WERI-Rb-1 (cell line): ENCODE data around the gene ITGB7.
A peak's percentile ranks its signal among the peaks of the same experiment; 100 is the strongest.
"Not testable (repeated sequence)": the region's sequence is repeated elsewhere in the genome, so short reads cannot be mapped to it uniquely, and the experiment has no call there.

ENCODE experiments used
- DNase-seq: peaks from one replicate; pipeline ENCODE4 v3.0.0-alpha.2; 2020
- H3K27ac ChIP-seq: fragments of 250-450 bp; sonication (Bioruptor Pico); 2 replicates; pipeline ENCODE4 v1.5.1; 2020; ENCODE audit warnings: mild to moderate bottlenecking, moderate library complexity
- H3K27me3 ChIP-seq: fragments of 250-450 bp; sonication (Bioruptor Pico); 2 replicates; pipeline ENCODE4 v1.5.1; 2021; ENCODE audit warnings: mild to moderate bottlenecking, low read depth, moderate library complexity; ENCODE audit not compliant: insufficient read depth, severe bottlenecking
- H3K36me3 ChIP-seq: fragments of 250-450 bp; sonication (Bioruptor Pico); 2 replicates; pipeline ENCODE4 v1.5.1; 2020; ENCODE audit warnings: mild to moderate bottlenecking, moderate library complexity
- H3K4me3 ChIP-seq: 2 replicates; pipeline ENCODE4 v1.5.1; 2011; ENCODE audit warnings: low read depth, mild to moderate bottlenecking, control low read depth, low read length
- H3K9me3 ChIP-seq: fragments of 250-450 bp; sonication (Bioruptor Pico); 2 replicates; pipeline ENCODE4 v1.5.1; 2021; ENCODE audit warnings: mild to moderate bottlenecking, moderate library complexity; ENCODE audit not compliant: severe bottlenecking
- TF ChIP-seq, protein P1 (sequence below): IDR thresholded peaks from 2 replicates; pipeline ENCODE4 v1.5.1; 2011; ENCODE audit warnings: low read depth, mild to moderate bottlenecking, control low read depth, inconsistent platforms, low read length

ITGB7 gene

DNA sequence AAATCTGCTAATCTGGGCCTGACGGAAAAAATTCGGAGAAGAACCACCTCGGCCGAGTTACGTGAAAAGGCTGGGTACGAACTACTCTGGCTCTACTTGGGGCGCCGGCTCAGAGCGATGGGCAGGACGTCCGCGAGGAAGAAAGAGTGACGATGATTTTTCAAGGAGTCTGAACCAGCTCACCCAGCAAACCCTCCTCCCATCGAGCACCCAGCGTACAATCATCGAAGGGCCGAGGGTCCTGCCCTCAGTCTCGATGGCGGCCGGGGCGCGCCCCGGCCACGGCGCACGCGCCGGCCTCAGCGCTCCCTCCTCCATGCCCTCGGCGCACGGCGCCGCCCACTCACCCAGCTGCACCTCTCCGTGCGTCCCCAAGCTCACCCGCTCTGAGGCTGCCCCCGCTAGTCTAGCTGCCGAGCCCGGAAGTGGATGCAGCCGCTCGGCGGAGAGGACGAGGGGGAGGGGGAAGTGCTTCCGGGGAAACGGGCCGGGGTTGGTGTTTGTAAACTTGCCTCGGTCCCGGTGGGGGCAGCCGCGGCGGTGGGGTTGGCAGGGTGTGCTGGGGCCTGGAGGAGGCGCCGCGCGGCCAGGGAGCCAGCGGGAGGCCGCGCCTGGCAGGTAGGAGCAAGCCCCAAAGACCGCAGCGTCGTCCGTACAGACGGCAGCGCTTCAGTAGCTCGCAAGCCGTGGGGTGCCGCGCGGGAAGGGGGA lies 26.7 kb downstream of the ITGB7 start, which contains the start of the genes CSAD and ZNF740:
Gene CSAD, minus strand, starts transcription at position 706 of the 711 bp plus-strand sequence. CDS start 7,455 bp downstream, outside the sequence.
Gene ZNF740, plus strand, starts transcription at position 503 of the 711 bp plus-strand sequence. CDS start 1,262 bp downstream, outside the sequence.
- DNase-seq, result peak; percentile 99
- H3K27me3 ChIP-seq, result no peaks in the 10 kb centered on the region
- H3K36me3 ChIP-seq, result peaks cover 38% of the 10 kb centered on the region
- H3K27ac ChIP-seq, result peak within 1 kb of the TSS; percentile 99
- H3K9me3 ChIP-seq, result no peaks in the 10 kb centered on the region
- TF ChIP-seq, protein P1, sequence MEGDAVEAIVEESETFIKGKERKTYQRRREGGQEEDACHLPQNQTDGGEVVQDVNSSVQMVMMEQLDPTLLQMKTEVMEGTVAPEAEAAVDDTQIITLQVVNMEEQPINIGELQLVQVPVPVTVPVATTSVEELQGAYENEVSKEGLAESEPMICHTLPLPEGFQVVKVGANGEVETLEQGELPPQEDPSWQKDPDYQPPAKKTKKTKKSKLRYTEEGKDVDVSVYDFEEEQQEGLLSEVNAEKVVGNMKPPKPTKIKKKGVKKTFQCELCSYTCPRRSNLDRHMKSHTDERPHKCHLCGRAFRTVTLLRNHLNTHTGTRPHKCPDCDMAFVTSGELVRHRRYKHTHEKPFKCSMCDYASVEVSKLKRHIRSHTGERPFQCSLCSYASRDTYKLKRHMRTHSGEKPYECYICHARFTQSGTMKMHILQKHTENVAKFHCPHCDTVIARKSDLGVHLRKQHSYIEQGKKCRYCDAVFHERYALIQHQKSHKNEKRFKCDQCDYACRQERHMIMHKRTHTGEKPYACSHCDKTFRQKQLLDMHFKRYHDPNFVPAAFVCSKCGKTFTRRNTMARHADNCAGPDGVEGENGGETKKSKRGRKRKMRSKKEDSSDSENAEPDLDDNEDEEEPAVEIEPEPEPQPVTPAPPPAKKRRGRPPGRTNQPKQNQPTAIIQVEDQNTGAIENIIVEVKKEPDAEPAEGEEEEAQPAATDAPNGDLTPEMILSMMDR, result no peak
- H3K4me3 ChIP-seq, result peak within 1 kb of the TSS; percentile 78

DNA sequence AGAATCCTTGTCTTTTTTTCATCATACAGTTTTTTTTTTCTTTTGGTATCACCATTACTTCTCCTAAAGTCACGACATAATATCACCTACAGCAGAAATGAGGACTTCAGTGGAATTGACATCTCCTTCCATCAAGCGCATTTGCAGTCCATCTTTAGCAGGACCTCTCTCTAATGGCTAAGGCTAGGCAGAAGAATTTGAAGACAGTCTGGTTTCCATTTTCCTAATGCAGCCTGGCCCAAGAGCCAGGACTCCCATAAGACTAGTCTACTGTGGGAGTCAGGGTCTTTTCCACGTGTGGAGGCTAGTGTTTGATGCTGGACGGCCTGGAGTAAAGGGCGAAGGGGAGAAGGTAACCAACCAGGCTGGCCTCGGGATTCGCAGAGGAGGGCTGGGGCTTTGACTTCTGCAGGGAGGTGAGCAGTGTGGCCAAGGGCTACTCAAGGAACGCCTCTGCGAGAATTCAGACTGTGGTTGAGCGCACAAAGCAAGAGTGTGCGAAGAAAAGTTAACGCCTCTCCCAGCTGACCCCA lies 27.3 kb downstream of the ITGB7 start:
- TF ChIP-seq, protein P1, result no peak
- DNase-seq, result no peak
- Histone ChIP-seq H3K4me3 (peak overlapping the region; percentile 78), H3K27me3 (no peaks in the 10 kb centered on the region), H3K27ac (peak overlapping the region; percentile 99), H3K36me3 (peaks cover 32% of the 10 kb centered on the region), H3K9me3 (no peaks in the 10 kb centered on the region)

DNA sequence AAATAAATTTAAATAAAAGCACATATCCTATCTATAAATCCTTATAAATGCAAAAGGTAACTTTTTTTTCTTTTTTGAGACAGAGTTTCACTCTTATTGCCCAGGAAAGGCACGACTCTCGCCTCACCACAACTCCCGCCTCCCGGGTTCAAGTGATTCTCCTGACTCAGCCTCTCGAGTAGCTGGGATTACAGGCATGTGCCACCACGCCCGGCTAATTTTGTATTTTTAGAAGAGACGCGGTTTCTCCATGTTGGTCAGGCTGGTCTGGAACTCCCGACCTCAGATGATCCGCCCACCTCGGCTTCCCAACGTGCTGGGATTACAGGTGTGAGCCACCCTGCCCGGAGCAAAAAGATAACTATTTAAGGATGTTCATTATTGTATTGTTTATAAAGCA lies 28.2 kb downstream of the ITGB7 start:
- not testable (repeated sequence) for H3K27ac ChIP-seq, H3K9me3 ChIP-seq, H3K27me3 ChIP-seq, H3K4me3 ChIP-seq, DNase-seq
- H3K36me3 ChIP-seq, result peaks cover 23% of the 10 kb centered on the region

DNA sequence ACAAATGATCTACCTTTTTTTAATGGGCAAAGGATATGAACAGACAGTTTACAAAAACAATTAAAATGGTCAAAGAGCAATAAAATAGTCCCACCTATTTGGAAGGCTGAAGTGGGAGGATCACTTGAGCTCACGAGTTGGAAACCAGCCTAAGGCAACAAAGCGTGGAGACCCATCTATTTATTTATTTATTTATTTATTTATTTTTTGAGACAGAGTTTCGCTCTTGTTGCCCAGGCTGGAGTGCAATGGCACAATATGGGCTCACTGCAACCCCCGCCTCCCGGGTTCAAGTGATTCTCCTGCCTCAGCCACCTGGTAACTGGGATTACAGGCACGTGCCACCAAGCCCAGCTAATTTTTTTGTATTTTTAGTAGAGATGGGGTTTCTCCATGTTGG lies 29.6 kb downstream of the ITGB7 start:
- not testable (repeated sequence) for H3K27me3 ChIP-seq, H3K4me3 ChIP-seq, H3K27ac ChIP-seq, H3K36me3 ChIP-seq, H3K9me3 ChIP-seq, DNase-seq

DNA sequence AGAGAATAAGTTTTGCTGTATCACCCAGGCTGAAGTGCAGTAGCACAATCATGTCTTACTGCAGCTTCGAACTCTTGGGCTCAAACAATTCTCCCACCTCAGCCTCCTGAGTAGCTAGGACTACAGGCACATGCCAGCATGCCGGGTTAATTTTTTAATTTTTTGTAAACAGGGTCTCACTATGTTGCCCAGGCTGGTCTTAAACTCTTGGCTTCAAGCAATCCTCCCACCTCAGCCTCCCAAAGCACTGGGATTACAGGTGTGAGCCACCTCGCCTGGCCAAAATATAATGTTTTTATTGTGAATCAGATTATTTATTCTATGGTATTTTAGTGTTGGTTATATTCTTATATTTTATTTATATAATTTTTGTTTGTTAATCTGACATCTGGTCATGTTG lies 30.3 kb downstream of the ITGB7 start:
- Histone ChIP-seq H3K36me3 (peaks cover 2% of the 10 kb centered on the region), H3K27me3 (no peaks in the 10 kb centered on the region), H3K9me3 (no peaks in the 10 kb centered on the region), H3K27ac (no peak overlapping the region), H3K4me3 (no peak overlapping the region)
- no peak for DNase-seq
- TF ChIP-seq, protein P1, result no peak

DNA sequence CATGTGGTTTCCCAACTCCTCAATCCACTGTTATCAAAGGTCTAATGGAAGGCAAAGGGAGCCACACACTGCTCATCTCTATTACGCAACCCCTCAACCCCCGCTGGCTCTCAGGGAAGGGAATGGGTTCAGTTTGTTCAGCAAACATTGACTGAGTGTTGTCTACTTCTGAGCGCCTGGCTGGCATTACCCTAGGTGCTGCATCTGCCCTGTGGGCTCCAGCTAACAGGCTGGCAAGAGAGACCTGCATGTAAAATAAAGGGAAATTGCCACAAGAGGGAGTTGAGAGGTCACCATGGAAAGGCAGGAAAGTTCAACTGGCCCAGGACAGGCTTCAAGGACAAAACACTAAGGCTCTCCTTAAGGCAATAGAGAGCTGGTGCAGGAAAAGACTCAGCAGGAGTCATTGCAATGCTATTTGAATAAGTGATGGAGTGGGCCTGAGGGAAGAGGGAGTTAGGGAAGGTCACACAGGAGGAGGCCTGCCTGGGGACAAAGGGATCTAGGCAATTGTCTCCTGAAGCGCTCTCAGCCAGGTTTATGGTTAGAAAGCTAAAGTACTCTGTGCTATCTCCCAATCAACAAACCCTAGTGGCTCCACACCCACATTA lies 32.1 kb downstream of the ITGB7 start:
- Histone ChIP-seq H3K4me3 (no peak overlapping the region), H3K27me3 (no peaks in the 10 kb centered on the region), H3K36me3 (no peaks in the 10 kb centered on the region), H3K9me3 (no peaks in the 10 kb centered on the region), H3K27ac (no peak overlapping the region)
- TF ChIP-seq, protein P1, result peak; percentile 45; the same call in 1 of the 2 replicates
- DNase-seq, result no peak
